Glomerular visceral epithelial cell (primary cell): Measurements from ENCODE around the gene BRAT1.
"Not testable (repeated sequence)": the region's sequence is repeated elsewhere in the genome, so short reads cannot be mapped to it uniquely, and the experiment has no call there.

Experiments used
- DNase-seq: peaks from one replicate; pipeline ENCODE4 v3.0.0-alpha.2; 2016; ENCODE audit errors: extremely low spot score

BRAT1 gene

GRCh38 chr7:2563955-2564354 is 8.6 kb upstream of the BRAT1 start:
- DNase-seq: not testable (repeated sequence)

GRCh38 chr7:2559283-2559950 is 4.1 kb upstream of the BRAT1 start:
- DNase-seq: no peak

GRCh38 chr7:2558629-2559282 is 3.4 kb upstream of the BRAT1 start, which contains the start of gene IQCE:
Gene IQCE (plus strand): TSS chr7:2558979. CDS start chr7:2559182, 203 bp downstream.
- peak; percentile 92 for DNase-seq

GRCh38 chr7:2554661-2555111 is 638 bp downstream of the BRAT1 start:
- DNase-seq: no peak

- no peak for DNase-seq
These were observed 1.3 kb downstream of the BRAT1 start for GRCh38 chr7:2553831-2554581.

- no peak for DNase-seq
These were observed 2.2 kb downstream of the BRAT1 start for GRCh38 chr7:2553108-2553507.

GRCh38 chr7:2551418-2551817 is 3.9 kb downstream of the BRAT1 start:
- no peak for DNase-seq

GRCh38 chr7:2546776-2547586 is 8.3 kb downstream of the BRAT1 start:
- no peak for DNase-seq

GRCh38 chr7:2545746-2546425 is 9.4 kb downstream of the BRAT1 start:
- DNase-seq: no peak

GRCh38 chr7:2544541-2545188 is 10.7 kb downstream of the BRAT1 start:
- DNase-seq: no peak

GRCh38 chr7:2542916-2543871 is 12.1 kb downstream of the BRAT1 start:
- no peak for DNase-seq

GRCh38 chr7:2542011-2542915 is 13.1 kb downstream of the BRAT1 start:
- DNase-seq: no peak

- no peak for DNase-seq
These were observed 13.9 kb downstream of the BRAT1 start for GRCh38 chr7:2541291-2542010.

- no peak for DNase-seq
These were observed 14.7 kb downstream of the BRAT1 start for GRCh38 chr7:2540641-2541051.

GRCh38 chr7:2540133-2540532 is 15.2 kb downstream of the BRAT1 start:
- no peak for DNase-seq

- no peak for DNase-seq
These were observed 16.1 kb downstream of the BRAT1 start for GRCh38 chr7:2539031-2539911.
